Ecto neural progenitor cell (in vitro differentiated cells): ENCODE measurements around the gene AHSG.

ENCODE experiments used
- DNase-seq: peaks from one replicate; pipeline ENCODE4 v3.0.0-alpha.2; 2018; ENCODE audit warnings: low spot score

Gene AHSG

GRCh38 chr3:186593862-186594261 lies 19.0 kb upstream of the AHSG start:
- no peak for DNase-seq

GRCh38 chr3:186594591-186595113 lies 18.2 kb upstream of the AHSG start:
- no peak for DNase-seq

- DNase-seq, result no peak
These were observed 16.1 kb upstream of the AHSG start for GRCh38 chr3:186596568-186597287.

GRCh38 chr3:186598108-186598784 lies 14.6 kb upstream of the AHSG start:
- no peak for DNase-seq

GRCh38 chr3:186598794-186599141 lies 14.1 kb upstream of the AHSG start:
- DNase-seq, result no peak

- no peak for DNase-seq
These were observed 13.6 kb upstream of the AHSG start for GRCh38 chr3:186599142-186599784.

GRCh38 chr3:186599785-186600166 lies 13.1 kb upstream of the AHSG start:
- no peak for DNase-seq

GRCh38 chr3:186600896-186601295 lies 12.0 kb upstream of the AHSG start:
- DNase-seq, result no peak

GRCh38 chr3:186603159-186603558 lies 9.7 kb upstream of the AHSG start:
- DNase-seq, result no peak

- no peak for DNase-seq
These were observed 7.8 kb upstream of the AHSG start for GRCh38 chr3:186605078-186605477.

GRCh38 chr3:186605561-186606545 lies 7.0 kb upstream of the AHSG start:
- DNase-seq, result no peak

GRCh38 chr3:186608624-186609215 lies 4.1 kb upstream of the AHSG start:
- no peak for DNase-seq

- no peak for DNase-seq
These were observed 3.5 kb upstream of the AHSG start for GRCh38 chr3:186609247-186609868.

GRCh38 chr3:186612065-186612464 lies 795 bp upstream of the AHSG start:
- DNase-seq, result no peak

GRCh38 chr3:186613637-186614265 lies 891 bp downstream of the AHSG start:
- no peak for DNase-seq

GRCh38 chr3:186614266-186614596 lies 1.4 kb downstream of the AHSG start:
- DNase-seq, result no peak

- peak; percentile 85 for DNase-seq
These were observed 2.0 kb downstream of the AHSG start for GRCh38 chr3:186614597-186615483.

- no peak for DNase-seq
These were observed 3.4 kb downstream of the AHSG start for GRCh38 chr3:186616299-186616617.

- DNase-seq, result peak; percentile 84
These were observed 4.4 kb downstream of the AHSG start for GRCh38 chr3:186617036-186617946.
